ENCODE data around the gene ZNF688. TPM values are rescaled to one million over a fixed set of nuclear protein-coding genes. Genes with fewer than 3 reads are reported as not detected.
"Not testable (repeated sequence)": the region's sequence is repeated elsewhere in the genome, so short reads cannot be mapped to it uniquely, and the experiment has no call there.

Gene ZNF688
- polyA plus RNA-seq, 6 donors from 2014 or later, result 28.0 to 41.5 (median 36.1) TPM

DNA sequence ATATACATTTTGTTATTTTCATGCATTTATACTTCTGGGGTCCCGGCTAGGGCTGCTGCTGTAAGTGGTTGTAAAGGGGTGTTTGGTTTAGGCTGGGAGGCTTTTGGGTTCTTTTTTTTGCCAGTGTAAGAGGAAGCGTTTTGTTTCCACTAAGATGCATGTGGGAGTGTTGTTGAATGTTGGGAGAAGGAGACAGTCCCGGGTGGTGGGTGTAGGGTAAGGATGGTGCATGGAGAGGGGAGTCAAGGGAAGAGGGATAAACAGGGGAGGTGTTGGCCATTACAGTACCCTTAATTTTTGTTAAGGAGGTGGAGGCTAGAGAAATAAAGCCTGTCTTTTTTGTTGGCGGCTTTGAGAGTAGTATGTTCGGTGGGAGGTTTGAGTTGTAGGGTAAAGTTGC is 28.4 kb downstream of the ZNF688 start:
- H3K9me3 Mint-ChIP-seq, result no peaks in the 10 kb centered on the region
- H3K27me3 Mint-ChIP-seq, result no peaks in the 10 kb centered on the region
- H3K4me1 Mint-ChIP-seq, result peaks cover 13 to 16% (median 14%) of the 10 kb centered on the region in 3 donors
- no peaks in the 10 kb centered on the region for H3K36me3 Mint-ChIP-seq
- DNase-seq (no peak), ATAC-seq (ENCODE audit: low read depth in 2 of 2) (no peak)
- no peak overlapping the region for H3K27ac Mint-ChIP-seq
- H3K4me3 Mint-ChIP-seq, result no peak overlapping the region

GRCh38 chr16:30541502-30542329 is 29.8 kb downstream of the ZNF688 start:
- no peaks in the 10 kb centered on the region for H3K27me3 Mint-ChIP-seq

GRCh38 chr16:30540916-30541464 is 30.5 kb downstream of the ZNF688 start:
- DNase-seq; H3K36me3 Mint-ChIP-seq; H3K4me3 Mint-ChIP-seq; H3K27me3 Mint-ChIP-seq; H3K9me3 Mint-ChIP-seq; ATAC-seq (ENCODE audit: low read depth in 2 of 2); H3K27ac Mint-ChIP-seq: not testable (repeated sequence)
- H3K4me1 Mint-ChIP-seq, result peaks cover 9 to 26% (median 16%) of the 10 kb centered on the region in 3 donors

More at GRCh38 chr16:30541502-30542329, 29.8 kb downstream of the ZNF688 start:
- Mint-ChIP-seq H3K36me3 (no peaks in the 10 kb centered on the region), H3K4me3 (no peak overlapping the region), H3K9me3 (no peaks in the 10 kb centered on the region), H3K4me1 (peaks cover 9 to 26% (median 13%) of the 10 kb centered on the region in 3 donors), H3K27ac (no peak overlapping the region)
- ATAC-seq (ENCODE audit: low read depth in 2 of 2) (no peak), DNase-seq (no peak)

GRCh38 chr16:30539986-30540526 is 31.5 kb downstream of the ZNF688 start:
- not testable (repeated sequence) for H3K36me3 Mint-ChIP-seq; H3K27me3 Mint-ChIP-seq; H3K9me3 Mint-ChIP-seq; H3K27ac Mint-ChIP-seq; ATAC-seq (ENCODE audit: low read depth in 2 of 2); DNase-seq; H3K4me3 Mint-ChIP-seq
- H3K4me1 Mint-ChIP-seq, result peaks cover 12 to 35% (median 23%) of the 10 kb centered on the region in 3 donors

GRCh38 chr16:30539000-30539964 is 32.2 kb downstream of the ZNF688 start:
- Mint-ChIP-seq H3K4me1 (peaks cover 16 to 38% (median 26%) of the 10 kb centered on the region in 3 donors), H3K27ac (no peak overlapping the region), H3K9me3 (no peaks in the 10 kb centered on the region), H3K27me3 (no peaks in the 10 kb centered on the region), H3K36me3 (peaks cover 0 to 7% of the 10 kb centered on the region in 2 donors), H3K4me3 (peak overlapping the region in 1 of 8 donors; percentile 77)
- ATAC-seq (ENCODE audit: low read depth in 2 of 2), result no peak
- no peak for DNase-seq

GRCh38 chr16:30536391-30537024 is 35.0 kb downstream of the ZNF688 start:
- Mint-ChIP-seq H3K27ac (peak overlapping the region in 5 of 6 donors; percentile 49 to 99 (median 93)), H3K4me3 (peak overlapping the region in 7 of 8 donors; percentile 90 to 99 (median 98)), H3K4me1 (peaks cover 20 to 47% (median 31%) of the 10 kb centered on the region in 3 donors)
- not testable (repeated sequence) for H3K27me3 Mint-ChIP-seq; H3K9me3 Mint-ChIP-seq; H3K36me3 Mint-ChIP-seq; DNase-seq; ATAC-seq (ENCODE audit: low read depth in 2 of 2)

DNA sequence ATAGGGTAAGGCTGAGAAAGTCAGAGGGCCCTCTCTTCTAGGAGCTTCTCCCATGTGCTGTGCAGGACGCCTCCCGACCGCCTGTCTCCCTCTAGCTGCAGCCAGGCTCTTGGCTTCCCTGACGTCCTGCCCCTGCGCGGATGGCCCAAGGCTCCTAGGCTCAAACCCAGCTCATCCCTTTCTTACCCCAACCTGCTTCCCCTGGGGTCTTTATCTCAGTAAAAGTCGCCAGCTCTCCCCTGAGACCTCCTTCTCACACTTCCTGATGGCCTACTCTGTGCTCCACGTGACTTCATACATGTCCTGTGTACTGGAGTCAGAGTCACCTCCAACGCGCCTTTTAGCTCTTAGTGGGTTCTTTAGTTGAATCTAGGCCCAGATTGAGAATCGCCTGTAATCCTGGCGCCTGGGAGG is 35.7 kb downstream of the ZNF688 start:
- Mint-ChIP-seq H3K36me3 (peaks cover 0 to 7% of the 10 kb centered on the region in 2 donors), H3K9me3 (no peaks in the 10 kb centered on the region), H3K27ac (peak overlapping the region; percentile 93 to 99 (median 98)), H3K27me3 (no peaks in the 10 kb centered on the region), H3K4me1 (peaks cover 20 to 47% (median 33%) of the 10 kb centered on the region in 3 donors), H3K4me3 (peak overlapping the region; percentile 90 to 99 (median 98))
- peak; percentile 37 for DNase-seq
- peak; percentile 52 to 54 for ATAC-seq (ENCODE audit: low read depth in 2 of 2)

DNA sequence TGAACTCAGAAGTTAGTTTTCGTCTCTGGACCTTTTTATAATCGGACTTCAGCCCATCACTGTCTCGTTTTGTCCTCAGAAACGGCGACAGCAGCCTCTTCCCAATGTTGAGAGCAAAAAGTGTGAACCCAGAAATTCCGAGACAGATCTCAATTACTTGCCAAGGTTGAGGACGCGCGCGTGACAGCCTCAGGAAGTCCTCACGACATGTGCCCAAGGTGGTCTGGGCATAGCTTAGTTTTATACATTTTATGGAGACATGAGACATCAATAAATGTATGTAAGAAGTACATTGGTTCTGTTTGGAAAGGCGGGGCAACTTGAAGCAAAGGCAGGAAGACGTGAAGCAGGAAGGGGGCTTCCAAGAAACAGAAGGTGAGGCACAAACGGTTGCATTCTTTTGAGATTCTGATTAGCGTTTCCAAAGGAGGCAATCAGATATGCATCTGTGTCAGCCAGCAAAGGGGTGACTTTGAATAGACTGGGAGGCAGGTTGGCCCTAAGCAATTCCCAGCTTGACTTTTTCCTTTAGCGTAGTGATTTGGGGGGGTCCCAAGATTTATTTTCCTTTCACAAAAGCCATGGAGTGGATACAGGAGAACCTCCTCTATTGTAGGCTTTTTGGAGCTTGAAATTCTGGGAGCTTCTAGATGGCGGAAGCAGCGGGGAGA is 36.3 kb downstream of the ZNF688 start:
- peaks cover 0 to 7% of the 10 kb centered on the region in 2 donors for H3K36me3 Mint-ChIP-seq
- H3K27ac Mint-ChIP-seq, result peak overlapping the region; percentile 93 to 99 (median 98)
- H3K4me3 Mint-ChIP-seq, result peak overlapping the region; percentile 90 to 99 (median 98)
- no peaks in the 10 kb centered on the region for H3K9me3 Mint-ChIP-seq
- no peak for DNase-seq
- H3K27me3 Mint-ChIP-seq, result no peaks in the 10 kb centered on the region
- H3K4me1 Mint-ChIP-seq, result peaks cover 20 to 51% (median 38%) of the 10 kb centered on the region in 3 donors
- ATAC-seq (ENCODE audit: low read depth in 2 of 2), result peak; percentile 37 to 38

DNA sequence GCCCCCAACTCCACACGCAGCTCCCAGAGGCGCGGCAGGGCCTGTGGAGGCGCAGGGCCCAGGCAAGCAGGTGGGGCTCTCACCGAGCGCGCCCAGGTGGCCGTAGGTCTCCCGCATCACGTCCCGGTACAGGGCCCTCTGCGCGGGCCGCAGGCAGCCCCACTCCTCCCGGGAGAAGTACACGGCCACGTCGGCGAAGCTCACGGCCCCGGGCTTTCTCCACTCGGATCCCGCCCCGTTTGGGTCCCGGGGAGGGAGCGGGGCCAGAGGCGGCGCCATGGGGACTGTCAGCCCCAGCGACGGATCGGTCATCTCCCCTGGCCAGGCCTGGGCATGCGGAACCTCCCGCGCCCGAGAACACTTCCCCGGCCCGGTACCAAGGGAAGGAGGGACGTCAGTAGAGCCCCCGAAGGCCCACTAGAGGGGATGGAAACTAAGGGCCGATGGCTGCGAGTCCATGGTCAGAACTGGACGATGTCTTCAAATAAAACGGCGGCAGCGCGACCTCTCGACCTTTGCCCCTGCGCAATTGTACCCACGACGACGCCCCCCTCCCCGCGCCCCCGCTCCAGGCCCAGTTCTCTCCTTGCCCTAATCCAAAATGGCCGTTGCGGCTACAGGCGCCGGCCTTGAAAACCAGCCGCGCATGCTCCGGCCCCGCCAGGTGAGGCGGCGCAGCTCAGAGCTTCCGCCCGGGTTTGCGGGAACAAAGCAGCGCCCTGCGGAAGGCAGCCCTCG is 37.0 kb downstream of the ZNF688 start, which contains the start of gene ZNF747:
TSS of gene ZNF747 (minus strand) at position 491 of the 738 bp plus-strand sequence. CDS start at position 312, 179 bp downstream.
- ATAC-seq (ENCODE audit: low read depth in 2 of 2) (peak; percentile 85), DNase-seq (peak; percentile 87)
- Mint-ChIP-seq H3K4me3 (peak within 1 kb of the TSS; percentile 90 to 99 (median 98)), H3K27ac (peak within 1 kb of the TSS; percentile 93 to 99 (median 98)), H3K9me3 (no peaks in the 10 kb centered on the region), H3K4me1 (peaks cover 20 to 49% (median 40%) of the 10 kb centered on the region in 3 donors), H3K36me3 (peaks cover 0 to 7% of the 10 kb centered on the region in 2 donors), H3K27me3 (no peaks in the 10 kb centered on the region)

DNA sequence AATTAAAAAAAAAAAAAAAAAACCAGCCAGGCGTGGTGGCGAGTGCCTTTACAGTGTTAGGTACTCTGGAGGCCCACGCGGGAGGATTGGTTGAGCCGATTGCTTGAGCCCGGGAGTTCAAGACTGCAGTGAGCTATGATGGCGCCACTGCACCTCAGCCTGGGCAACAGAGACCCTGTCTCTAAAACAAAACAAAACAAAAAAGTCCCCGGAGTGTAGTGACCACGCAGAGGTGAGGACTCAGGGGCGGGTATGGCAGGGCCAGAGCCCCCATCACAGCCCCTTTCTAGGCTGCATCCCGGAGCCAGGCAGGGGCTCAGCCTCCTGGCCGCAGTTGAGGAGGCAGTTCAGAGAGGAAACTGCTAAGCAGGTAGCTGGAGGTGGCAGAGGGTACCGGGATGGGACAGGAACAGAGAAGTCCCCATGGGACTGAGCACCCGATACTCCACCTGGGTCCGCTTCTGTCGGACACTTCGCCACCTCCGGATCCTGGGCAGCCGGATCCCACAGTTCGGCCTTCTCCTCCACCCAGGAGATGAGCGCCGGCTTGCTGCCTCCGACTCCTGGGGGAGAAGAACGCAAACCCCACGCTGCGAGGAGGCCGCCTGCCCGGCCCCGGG is 37.7 kb downstream of the ZNF688 start:
- Mint-ChIP-seq H3K27ac (peak overlapping the region in 5 of 6 donors; percentile 28 to 99 (median 79)), H3K27me3 (no peaks in the 10 kb centered on the region), H3K4me3 (peak overlapping the region; percentile 80 to 99 (median 98)), H3K4me1 (peaks cover 20 to 55% (median 39%) of the 10 kb centered on the region in 3 donors), H3K36me3 (peaks cover 0 to 7% of the 10 kb centered on the region in 2 donors), H3K9me3 (no peaks in the 10 kb centered on the region)
- DNase-seq (no peak), ATAC-seq (ENCODE audit: low read depth in 2 of 2) (no peak)

DNA sequence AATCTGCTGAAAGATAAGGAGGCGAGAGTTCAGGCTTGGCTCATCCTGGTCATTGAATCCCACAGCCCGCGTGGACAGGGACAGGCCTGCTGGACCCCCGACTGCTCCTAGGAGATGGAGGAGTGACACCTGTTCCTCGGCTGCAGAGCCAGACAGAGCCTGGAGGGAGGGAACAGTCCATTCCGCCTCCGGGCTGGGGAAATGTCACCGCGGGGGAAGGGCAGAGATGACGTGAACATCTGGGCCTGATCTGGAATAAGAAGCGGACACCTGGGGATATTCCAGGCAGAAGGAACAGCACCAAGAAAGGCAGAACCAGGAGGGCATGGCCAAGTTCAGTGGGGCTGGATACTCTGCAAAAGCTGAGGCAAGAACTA is 38.4 kb downstream of the ZNF688 start:
- Mint-ChIP-seq H3K4me3 (peak overlapping the region; percentile 41 to 99 (median 82)), H3K36me3 (peaks cover 0 to 7% of the 10 kb centered on the region in 2 donors), H3K27ac (peak overlapping the region in 4 of 6 donors; percentile 45 to 93 (median 60)), H3K4me1 (peaks cover 20 to 60% (median 39%) of the 10 kb centered on the region in 3 donors), H3K27me3 (no peaks in the 10 kb centered on the region), H3K9me3 (no peaks in the 10 kb centered on the region)
- ATAC-seq (ENCODE audit: low read depth in 2 of 2) (no peak), DNase-seq (no peak)
